PC-9 (cell line): ENCODE measurements around the gene IL34.

Experiments used
- EZH2 ChIP-seq: fragments of 200-600 bp; sonication (generic); IDR thresholded peaks from 2 replicates; pipeline ENCODE4 v1.8.0; 2017; ENCODE audit warnings: antibody characterized with exemption, low read depth
- TF ChIP-seq, protein P1 (sequence below): fragments of 200-600 bp; sonication (generic); conservative IDR thresholded peaks from 2 replicates; pipeline ENCODE4 v1.6.1; 2017; ENCODE audit warnings: mixed run types, antibody characterized with exemption, mild to moderate bottlenecking, moderate library complexity

DNA sequence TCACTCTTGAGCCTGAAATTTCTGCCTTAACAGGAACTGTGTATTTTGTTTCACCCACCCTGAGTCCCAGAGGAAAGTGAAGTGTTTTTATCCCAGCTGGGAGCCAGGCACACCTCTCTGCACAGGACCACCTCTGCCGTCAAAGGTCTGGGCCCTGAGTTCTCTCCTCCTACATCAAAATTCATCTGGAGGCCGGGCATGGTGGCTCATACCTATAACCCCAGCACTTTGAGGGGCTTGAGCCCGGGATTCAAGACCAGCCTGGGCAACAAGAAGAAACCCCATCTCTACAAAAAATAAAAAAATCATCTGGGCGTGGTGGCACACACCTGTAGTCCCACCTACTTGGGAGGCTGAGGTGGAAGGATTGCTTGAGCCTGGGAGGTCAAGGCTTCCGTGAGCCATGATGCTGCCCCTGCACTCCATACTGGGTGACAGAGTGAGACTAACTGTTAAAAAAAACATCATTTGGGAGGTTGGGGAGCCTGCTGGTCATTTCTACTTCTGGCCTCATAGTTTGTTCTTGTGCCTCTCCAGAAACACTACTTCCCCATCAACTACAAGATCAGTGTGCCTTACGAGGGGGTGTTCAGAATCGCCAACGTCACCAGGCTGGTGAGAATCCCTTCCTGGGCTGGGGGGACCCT lies 9.8 kb downstream of the IL34 start:
- TF ChIP-seq, protein P1, sequence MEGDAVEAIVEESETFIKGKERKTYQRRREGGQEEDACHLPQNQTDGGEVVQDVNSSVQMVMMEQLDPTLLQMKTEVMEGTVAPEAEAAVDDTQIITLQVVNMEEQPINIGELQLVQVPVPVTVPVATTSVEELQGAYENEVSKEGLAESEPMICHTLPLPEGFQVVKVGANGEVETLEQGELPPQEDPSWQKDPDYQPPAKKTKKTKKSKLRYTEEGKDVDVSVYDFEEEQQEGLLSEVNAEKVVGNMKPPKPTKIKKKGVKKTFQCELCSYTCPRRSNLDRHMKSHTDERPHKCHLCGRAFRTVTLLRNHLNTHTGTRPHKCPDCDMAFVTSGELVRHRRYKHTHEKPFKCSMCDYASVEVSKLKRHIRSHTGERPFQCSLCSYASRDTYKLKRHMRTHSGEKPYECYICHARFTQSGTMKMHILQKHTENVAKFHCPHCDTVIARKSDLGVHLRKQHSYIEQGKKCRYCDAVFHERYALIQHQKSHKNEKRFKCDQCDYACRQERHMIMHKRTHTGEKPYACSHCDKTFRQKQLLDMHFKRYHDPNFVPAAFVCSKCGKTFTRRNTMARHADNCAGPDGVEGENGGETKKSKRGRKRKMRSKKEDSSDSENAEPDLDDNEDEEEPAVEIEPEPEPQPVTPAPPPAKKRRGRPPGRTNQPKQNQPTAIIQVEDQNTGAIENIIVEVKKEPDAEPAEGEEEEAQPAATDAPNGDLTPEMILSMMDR, result no peak
- TF ChIP-seq EZH2, result no peak
